EH (cell line): ENCODE measurements around the gene ESR1.
"Not testable (repeated sequence)": the region's sequence is repeated elsewhere in the genome, so short reads cannot be mapped to it uniquely, and the experiment has no call there.

Experiments
- DNase-seq: peaks from one replicate; pipeline ENCODE4 v3.0.0-alpha.2; 2015; ENCODE audit warnings: low read depth

ESR1 gene

DNA sequence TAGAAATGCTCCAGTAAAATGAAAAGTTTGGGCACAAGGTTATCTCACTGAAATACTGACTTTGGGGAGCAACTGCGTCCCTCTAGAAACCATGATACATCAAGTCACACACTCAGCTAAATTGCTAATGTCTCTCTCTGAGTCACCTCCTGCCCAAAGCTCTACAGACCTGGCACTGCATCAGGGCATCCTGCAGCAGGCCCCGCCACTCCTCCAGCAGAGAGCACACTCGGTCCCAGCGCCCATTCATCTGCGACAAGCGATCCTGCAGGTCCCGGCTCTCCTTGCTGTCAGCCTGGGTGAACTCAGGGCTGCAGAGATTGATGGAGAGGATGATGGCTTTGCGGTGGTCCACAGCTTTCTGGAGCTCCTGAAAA is 329.0 kb downstream of the ESR1 start:
- no peak for DNase-seq

DNA sequence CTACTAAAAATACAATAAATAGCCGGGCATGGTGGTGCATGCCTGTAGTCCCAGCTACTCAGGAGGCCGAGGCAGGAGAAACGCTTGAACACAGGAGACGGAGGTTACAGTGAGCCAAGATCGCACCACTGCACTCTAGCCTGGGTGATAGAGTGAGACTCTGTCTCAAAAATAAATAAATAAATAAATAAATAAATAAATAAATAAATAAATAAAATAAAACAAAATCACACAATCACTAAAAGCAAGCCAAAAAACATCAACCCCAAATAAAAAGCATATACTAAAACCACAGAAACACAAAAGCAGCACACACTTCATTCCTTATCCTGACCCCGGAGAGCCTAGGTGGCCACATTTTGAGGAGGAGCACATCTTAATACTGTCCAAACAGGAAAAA is 330.9 kb downstream of the ESR1 start:
- not testable (repeated sequence) for DNase-seq

DNA sequence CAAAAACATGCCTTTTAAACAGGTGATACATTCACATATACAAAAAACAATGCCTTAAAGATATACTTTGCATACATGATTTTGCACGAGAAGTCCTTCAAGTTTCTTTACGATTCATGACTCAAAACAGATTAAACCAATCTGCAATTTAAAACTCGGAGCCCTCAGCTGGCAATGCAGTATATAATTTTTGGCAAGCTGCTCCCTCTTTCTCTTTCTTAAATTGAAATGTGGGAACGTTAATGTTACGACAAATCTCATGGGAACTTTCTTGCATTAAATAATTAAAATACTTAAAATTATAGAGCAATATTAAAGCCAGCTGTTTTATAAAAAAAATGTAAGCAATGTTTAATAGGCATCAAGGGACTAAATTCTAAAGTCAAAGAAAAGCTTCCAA is 334.6 kb downstream of the ESR1 start:
- DNase-seq, result no peak

DNA sequence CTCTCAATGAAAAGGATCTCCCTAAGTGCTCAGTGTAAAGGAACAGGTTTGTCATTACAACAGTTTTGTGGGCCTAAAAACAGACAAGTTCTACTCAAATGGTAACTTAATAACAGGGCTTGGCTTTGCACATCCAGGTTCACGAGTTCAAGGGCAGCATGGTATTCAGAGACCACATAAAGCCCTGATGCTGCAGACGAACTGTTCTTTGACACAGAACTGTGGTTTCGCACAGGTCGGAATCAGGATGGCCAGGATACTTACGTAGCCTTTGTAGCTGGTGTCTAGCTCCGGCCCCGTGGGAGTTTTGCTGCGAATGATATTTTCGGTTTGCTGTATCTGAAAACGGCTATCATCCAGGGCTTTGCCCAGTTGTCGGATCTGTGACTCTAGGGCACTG is 335.9 kb downstream of the ESR1 start:
- DNase-seq, result no peak

DNA sequence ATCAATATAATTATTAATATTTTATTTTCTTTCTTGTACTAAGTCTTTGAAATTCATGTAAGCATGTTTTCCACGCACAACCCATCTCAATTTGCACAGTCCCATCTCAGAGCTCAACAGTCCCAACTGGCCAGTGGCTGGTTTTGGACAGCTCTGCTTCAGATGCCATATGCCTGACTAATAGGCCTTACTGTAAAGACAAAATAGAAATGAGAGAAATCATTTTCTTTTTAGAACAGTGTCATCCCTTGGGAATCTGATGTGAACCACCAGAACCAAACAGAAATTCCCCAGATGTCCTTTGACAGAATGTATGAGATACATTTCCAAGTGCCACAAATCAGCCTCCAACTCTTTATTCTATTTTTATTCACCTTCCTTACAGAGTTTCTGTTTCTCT is 338.9 kb downstream of the ESR1 start:
- DNase-seq, result peak; percentile 93

DNA sequence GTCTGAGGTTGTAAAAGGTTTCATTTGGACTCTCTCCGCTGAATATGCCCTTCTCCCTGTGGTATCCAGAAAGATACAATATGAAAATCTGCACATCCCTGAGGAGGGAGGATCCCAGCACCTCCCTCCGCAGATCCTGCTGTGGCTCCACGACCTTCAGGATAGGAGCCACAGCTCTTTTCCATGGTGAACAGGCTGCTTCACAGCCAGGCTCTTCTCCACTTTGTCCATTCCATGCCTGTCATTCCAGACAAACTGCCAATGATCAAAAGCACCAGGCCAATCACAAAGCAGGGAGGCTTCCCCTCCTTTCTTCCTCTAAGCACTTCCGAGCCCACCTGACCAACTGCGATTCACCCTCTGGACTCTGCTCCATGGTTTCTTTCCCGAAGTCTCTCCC is 339.8 kb downstream of the ESR1 start:
- no peak for DNase-seq

DNA sequence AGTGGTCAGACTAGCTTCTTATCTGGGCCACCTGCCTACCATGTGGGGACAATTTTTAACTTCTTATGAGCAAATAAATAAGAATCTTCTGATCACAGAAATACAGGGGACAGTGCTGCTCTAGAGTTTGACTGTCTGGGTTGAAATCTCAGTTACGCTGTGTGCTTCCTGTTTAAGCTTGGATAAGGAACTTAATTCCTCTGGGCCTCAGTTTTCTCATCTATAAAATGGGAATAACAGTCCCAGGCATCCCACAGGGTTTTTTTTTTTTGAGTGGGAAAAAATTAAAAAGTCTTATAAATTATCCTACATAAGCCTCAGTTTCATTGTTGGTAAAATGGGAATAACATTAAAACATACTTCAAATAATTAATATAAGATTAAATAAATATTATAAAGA is 340.9 kb downstream of the ESR1 start:
- no peak for DNase-seq

DNA sequence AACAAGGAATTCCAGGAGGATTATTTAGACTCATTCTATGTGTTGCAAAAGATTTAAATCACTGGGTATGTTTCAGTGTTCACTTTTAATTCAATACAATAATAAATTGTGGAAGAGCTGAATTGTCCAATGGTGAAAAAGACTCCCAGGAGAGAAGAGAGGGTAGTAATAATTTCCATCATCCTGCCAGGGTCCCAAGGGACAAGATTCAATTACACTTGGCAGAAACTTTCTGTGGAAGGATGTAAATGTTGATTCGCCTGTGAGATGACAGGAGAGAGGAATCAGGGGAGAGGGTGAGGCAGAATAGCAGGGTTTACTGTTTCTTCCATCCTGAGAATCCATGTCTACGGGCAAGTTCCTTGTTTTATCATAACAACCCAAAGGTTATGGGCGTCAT is 342.7 kb downstream of the ESR1 start:
- no peak for DNase-seq

DNA sequence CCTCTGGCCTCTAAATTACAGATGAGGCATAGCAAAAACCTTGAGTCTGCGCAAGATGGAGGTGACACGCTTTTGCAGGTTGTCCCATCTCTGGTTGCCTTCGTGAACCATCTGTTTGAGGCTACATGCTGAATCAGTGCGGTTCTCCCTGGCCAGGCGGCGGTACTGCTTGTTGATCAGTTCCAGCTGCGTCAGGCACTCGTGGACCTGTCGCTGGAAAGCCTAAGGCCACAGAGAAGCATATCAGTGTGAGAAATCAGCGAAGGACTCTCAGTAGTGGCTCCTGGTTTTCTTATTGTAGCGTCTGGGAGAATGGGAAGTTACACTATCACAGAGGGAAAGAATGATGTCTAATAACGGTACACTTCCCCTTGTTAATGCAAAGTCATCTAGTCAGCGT is 344.4 kb downstream of the ESR1 start:
- peak; percentile 41 for DNase-seq

DNA sequence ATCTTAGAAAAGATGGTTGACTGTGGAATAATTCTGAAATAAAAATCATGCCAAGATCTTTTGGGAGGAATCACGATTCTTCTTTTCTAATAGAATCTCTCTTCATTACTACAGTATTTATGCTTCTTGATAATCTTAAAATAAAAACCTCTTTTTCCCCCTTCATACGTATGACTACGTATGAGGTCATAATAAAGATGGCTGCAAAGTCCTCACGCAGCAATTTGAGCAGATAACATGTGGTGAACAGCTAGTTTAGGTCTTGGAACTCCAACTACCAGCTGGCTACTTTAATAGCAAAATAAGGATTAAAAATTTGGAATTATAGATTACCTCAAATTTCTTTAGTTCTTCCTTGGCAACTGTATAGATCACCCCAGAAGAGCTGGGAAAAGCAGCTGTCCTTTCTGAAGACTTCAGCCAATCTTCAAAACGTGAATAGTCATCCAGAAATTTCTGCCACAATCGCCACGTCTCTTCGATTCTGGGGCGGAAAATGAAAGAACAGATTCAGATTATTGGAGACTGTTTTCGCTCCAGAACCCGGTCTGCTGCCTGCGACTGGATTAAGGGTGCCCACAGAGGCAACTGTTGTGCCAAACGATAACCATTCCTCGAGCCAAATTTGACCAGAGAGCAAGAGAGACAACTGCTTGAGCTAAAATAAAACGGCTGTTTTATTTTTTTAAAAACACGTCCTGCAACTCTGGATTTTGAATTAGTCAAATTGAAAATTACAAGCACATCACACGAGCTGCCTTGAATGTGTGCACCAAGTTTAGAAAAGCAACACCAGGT is 347.3 kb downstream of the ESR1 start:
- DNase-seq, result no peak

DNA sequence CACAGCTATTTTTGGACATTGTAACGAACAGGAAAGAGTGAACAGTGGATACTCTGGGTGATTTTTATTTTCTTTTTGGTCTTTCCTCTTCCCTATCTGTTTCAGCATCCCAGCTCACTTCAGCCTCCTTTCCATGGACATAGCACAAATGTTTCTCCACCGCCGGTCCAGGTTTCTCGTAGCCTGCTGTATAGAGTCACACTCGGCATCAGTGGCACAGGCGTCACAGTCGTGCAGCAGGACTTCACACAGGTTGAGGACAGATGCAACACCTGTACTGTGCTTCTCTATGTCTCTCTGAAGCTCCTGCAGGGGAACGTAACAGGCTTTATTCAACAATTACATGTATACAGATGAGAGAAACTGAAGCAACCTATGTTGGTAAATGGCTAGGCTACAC is 348.3 kb downstream of the ESR1 start:
- DNase-seq, result no peak

DNA sequence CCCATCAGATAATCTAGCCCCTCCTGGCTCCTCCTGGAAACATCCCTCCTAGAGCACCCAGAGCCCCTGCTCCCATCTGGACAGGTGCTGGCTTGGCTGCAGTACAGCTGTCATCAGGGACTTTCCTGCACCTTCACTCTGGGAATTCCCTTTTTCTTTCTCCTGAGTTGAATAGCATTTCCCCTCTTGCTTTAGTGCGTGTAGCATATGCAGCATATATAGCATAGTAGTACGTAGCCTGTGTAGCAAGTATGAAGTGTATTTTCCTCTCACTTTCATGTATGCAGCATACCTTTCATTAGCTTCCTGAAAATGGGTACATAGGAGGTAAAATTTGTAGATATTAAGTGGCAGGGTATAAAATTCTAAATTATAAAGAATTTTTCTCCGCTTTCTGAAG is 352.9 kb downstream of the ESR1 start:
- no peak for DNase-seq

DNA sequence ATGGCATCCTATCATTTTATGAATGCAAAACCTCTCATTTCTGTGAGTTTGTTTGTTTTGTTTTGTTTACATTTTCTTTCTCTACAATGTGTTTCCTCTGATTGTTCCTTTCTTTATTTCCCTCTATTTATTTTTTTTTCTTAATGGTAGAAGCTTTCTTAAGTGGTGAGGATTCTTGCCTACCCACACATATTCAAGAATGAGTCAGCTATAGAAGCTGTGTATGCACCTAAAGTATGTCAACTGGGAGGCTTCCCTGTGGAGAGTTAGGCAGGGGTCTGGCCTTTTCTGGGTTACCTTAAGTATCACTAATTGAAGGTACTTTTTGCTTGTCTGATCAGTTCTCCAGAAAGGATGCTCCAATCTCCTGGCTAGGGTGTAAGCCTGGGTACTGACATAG is 354.0 kb downstream of the ESR1 start:
- DNase-seq, result peak; percentile 66

DNA sequence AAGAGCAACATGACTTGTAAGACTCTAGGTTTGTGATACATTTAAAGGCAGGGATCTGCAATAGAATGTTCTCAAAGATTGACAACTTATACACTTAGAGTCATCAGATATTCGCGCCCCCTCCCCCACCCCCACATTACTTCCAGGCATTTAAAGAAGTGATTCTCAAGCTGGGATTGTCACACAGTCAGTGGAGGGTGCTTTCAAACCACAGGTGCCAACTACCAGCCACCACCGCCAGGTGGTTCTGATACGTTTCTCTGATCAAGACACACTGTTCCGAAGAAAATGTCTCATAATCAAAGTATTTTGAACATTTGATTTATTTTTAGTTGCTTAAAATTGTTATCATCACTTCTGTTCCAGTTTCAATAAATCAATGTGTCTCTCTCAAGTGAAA is 357.5 kb downstream of the ESR1 start:
- DNase-seq, result no peak

DNA sequence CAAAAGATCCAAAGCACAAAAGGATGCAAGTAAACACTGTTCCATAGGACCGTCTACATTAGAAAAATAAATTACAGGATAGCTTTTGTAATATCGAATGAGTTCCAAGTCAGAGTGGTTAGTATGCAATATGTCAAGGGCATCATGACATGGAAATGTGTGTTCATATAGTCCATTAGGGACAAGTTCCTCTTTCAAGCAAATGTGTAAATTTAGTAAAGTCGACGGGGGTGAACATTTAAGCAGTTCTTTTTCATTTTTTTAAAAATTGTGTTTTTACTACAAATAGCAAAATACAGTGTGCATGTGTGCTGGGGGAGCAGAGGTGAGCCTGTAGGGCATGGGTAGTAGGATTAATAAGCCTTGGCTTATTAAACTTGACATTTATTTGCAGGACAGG is 359.0 kb downstream of the ESR1 start:
- no peak for DNase-seq

DNA sequence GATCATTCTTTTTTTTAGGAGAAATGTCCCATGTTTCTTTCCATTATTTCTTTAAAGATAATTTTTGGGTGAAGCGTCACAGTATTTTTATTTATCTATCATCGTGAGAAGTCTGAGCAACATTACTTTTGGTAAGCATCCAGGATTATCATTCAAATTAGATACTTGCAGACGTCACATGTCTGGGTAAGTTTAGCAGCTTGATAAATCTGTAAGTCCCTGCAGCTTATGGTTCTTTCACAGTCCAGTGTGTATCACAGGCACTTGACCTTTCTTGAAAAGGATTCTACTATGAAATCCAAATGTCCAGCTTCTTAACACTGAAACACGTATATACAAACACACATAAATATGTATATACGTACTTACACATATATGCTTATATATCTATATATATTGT is 359.4 kb downstream of the ESR1 start:
- no peak for DNase-seq

DNA sequence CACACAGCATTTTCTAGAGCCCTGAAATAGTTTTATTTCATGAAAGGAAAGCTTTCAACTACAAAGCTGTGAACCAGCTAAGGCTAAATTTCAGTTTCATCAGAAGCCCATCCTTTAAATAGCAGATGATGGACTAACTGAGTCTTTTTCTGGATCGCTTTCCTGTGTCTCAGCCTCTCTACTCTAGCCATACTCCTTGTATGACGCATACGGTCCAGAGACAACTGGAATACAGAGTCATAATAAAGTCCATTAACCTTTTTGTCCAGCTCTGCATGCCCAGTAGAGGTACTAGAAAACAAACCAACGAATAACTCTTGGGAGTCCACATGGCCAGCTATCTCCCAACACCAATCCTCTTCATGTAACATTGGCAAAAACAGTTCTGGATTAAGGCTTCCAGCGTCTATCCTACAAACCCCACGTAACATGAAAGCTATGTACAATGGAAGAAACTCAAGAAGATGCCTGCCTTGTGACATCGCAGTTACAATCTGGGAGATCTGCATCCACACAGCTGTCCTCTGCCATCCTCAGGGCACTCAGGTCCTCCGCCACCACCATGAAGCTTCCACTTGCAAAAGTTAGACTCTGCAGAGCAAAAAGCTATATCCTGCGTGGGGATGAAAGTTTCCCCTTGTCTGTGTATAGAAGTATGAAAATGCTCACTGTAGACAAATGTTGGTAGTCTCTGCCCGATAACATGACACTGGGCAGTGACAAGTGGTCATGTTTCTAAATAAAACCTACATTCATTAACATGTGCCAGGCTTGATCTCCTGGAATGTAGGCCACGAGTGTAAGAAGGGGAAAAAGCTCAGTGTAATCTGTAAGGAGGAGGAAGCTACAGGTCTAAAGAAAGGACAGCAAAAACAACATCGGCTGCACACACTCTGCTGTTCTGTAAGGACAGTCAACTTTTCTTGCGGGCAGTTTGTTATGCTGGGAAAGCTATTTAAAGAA is 360.4 kb downstream of the ESR1 start:
- DNase-seq, result no peak

DNA sequence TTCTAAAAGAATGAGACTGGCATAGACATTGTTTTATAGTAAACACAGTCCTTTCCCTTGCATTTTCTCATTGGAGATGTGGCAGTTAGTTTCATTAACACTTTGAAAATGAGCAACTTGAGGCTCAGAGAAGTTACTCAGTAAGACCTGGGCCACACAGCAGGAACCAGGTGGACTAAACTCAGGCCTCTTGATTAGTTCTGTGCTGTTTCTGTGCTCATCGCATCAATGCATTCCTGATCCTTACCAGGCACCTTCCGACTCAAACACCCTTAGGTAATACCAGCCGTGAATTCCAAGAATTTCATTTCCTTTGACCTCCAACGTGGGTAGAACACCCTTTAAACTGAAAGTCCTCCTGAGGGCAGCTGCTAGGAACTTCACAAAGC is 362.8 kb downstream of the ESR1 start:
- DNase-seq, result no peak

DNA sequence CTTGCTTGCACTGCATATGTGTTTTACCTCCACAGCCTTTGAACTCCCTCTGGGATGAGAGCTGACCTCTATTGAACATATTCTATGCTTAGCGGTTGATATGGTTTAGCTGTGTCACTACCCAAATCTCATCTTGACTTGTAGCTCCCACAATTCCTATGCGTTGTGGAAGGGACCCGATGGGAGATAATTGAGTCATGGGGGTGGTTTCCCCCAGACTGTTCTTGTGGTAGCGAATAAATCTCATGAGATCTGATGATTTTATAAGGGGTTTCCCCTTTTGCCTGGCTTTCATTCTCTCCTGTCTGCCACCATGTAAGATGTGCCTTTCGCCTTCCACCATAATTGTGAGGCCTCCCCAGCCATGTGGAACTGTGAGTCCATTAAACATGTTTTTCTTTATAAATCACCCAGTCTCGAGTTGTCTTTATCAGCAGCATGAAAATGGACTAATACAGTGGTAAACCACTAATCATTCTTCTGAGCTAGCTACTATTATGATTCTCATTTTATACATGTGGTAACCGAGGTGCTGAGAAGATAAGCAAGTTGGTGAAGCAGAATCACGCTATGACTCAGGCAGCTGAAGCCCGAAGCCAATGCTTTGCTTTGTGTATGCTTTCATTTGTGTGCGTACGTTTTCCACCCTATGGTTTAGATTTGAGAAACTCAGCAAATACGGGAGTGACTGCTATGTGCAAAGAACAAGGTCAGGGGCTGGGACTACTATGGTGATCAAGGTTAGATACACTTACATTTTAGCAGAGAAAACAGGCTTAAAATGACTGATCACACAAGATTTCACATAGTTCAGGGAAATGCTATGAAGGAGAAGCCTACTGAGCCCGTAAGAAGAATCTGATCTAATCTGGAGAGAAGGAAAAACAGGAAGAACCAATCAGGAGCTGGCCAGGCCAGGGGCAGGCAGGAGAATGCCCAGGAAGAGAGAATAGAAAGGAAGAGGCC is 363.5 kb downstream of the ESR1 start:
- DNase-seq, result no peak

DNA sequence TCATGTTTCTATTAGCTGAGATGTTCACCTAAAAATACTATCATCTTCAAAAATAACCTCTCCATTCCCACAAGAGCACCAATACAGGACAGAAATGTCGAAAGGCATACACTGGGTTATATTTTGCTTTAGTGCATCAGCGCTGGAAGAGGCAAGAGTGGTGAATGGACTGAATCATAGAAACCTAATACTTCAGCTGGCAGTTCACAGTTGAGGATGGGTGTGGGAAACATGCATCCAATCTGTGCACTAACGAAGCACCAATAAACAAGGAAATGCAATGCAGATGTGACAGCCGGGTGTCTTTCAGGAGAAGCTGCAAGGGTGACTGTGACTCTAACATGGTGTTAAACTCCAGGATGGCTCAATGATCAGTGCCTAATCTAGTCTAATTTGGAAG is 365.8 kb downstream of the ESR1 start:
- peak; percentile 54 for DNase-seq

DNA sequence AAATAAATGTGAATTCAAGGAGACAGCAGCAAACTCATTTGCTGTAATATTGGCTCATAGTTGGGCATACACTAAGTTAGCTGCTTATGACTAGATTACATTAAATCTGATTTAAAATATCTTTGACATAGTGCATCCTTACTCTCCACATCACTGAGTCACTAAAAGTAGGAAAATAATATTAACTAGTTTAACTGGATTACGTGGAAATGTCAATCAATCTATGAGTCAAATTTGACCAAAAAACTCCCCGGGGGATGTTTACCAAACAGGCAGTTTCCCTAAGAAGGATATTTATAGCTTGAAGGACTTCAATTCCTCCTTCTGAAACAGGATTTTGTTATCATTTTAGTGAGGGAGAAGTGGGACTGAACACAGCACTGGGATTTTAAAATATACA is 366.5 kb downstream of the ESR1 start:
- DNase-seq, result no peak

DNA sequence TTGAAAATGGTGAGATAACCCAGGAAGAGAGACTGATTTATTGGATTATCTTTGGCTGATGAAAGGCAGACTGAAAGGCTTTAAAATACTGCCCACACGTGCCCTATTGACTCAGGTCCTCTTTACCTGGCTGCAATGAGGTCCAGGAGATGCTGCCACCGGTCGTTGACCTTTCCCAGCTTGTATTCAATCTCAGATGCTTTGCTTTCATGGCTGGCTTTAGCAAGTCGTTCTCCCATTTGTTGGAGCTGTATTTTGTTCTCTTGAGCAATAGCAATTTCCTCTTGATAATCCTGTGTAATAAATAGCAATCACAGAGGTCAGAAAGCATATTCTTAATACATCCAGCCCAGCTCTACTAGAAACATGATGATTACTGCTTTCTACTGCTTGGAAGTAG is 368.8 kb downstream of the ESR1 start:
- DNase-seq, result no peak
